Transverse colon (tissue), 4 donors: ENCODE results near the gene RAMAC. TPM values are rescaled to one million over a fixed set of nuclear protein-coding genes. Genes with fewer than 3 reads are reported as not detected.

Experiments
- DNase-seq: peaks from one replicate; pipeline ENCODE4 v3.0.0-alpha.2; 2019
- H3K27ac ChIP-seq, 4 donors: fragments of 200-600 bp; sonication (generic); 2 replicates each; pipeline ENCODE4 v1.5.1; 2016 to 2018; ENCODE audit warnings: inconsistent platforms in 4 of 4
- H3K27me3 ChIP-seq: fragments of 200-600 bp; sonication (generic); 2 replicates; pipeline ENCODE4 v1.5.1; 2017; ENCODE audit warnings: inconsistent platforms
- H3K36me3 ChIP-seq, 4 donors: fragments of 200-600 bp; sonication (generic); 2 replicates each; pipeline ENCODE4 v1.5.1; 2017 to 2019; ENCODE audit warnings: inconsistent platforms in 4 of 4
- H3K4me1 ChIP-seq, 4 donors: fragments of 200-600 bp; sonication (generic); 2 replicates each; pipeline ENCODE4 v1.5.1; 2017 to 2020; ENCODE audit warnings: inconsistent platforms in 4 of 4
- H3K4me3 ChIP-seq, 4 donors: fragments of 200-600 bp; sonication (generic); 1 replicate in 1 of 4; 2 replicates in 3 of 4; pipeline versions ENCODE4 v1.5.1 to v1.6.1; 2017 to 2019; ENCODE audit warnings: inconsistent platforms in 4 of 4
- H3K9me3 ChIP-seq, 2 donors: fragments of 200-600 bp; sonication (generic); 2 replicates each; pipeline ENCODE4 v1.5.1; 2017 to 2019; ENCODE audit warnings: inconsistent platforms in 2 of 2
- CTCF ChIP-seq, 5 experiments: fragments of 200-600 bp in 3 of 5; fragments of 450-650 bp in 2 of 5; sonication (generic) in 3 of 5; IDR thresholded peaks; 1 replicate in 2 of 5; 2 replicates in 3 of 5; pipeline ENCODE4 v1.5.1; 2016 to 2017; ENCODE audit warnings: antibody characterized with exemption in 5 of 5, inconsistent platforms in 3 of 5, mild to moderate bottlenecking in 2 of 5, moderate library complexity in 1 of 5
- EP300 ChIP-seq: sonication (generic); formaldehyde crosslinking; IDR thresholded peaks from one replicate; pipeline ENCODE4 v1.6.1; 2017; ENCODE audit warnings: antibody characterized with exemption, low read depth
- POLR2A ChIP-seq: fragments of 450-650 bp; IDR thresholded peaks from one replicate; pipeline ENCODE4 v1.6.1; 2016; ENCODE audit warnings: antibody characterized with exemption, mild to moderate bottlenecking, moderate library complexity
- POLR2AphosphoS5 ChIP-seq, 3 donors: sonication (generic); formaldehyde crosslinking; IDR thresholded peaks; one replicate each; pipeline ENCODE4 v1.6.1; 2016; ENCODE audit warnings: antibody characterized with exemption in 3 of 3
- WGBS, 2 donors: methylation state at CpG; one replicate each; pipeline ENCODE4 v1.1.5; 2018; ENCODE audit warnings: low coverage in 1 of 2; 5-methylcytosine and 5-hydroxymethylcytosine counted together
- in situ Hi-C, 4 donors: fragments of 200-750 bp; cut with MboI; loops; one replicate each; pipeline versions ENCODE4 v1.15.0 to v1.15.1; 2017; ENCODE audit warnings: low sequenced_read_pairs in 3 of 4, low pct_ligation_motif_present in 1 of 4, low pct_unique_long_range_greater_than_20kb in 1 of 4
- intact Hi-C: fragments of 100-400 bp; cut with DNase I; formaldehyde crosslinking; loops from one replicate; pipeline ENCODE4 v1.15.1; 2023; ENCODE audit warnings: low total_unique reads
- total RNA-seq, 4 donors: library from RNA; depleted of rRNA; stranded (reverse); fragments of >200 nt; gene quantifications; one replicate each; pipeline ENCODE4 v1.1.0, GENCODE V29; 2016

RAMAC gene
- total RNA-seq, 4 donors from 2014 or later = 2.6 to 16.8 (median 10.6) TPM

GRCh38 chr15:82993144-82993543 is 7.1 kb downstream of the RAMAC start:
- Histone ChIP-seq H3K27me3 (no peaks in the 10 kb centered on the region), H3K9me3 (no peaks in the 10 kb centered on the region), H3K4me1 (no peaks in the 10 kb centered on the region), H3K27ac (no peak overlapping the region), H3K4me3 (no peak overlapping the region), H3K36me3 (peaks cover 0 to 10% (median 5%) of the 10 kb centered on the region in 4 donors)
- TF ChIP-seq CTCF (IDR thresholded peaks at IDR 0.05) (no peak), POLR2AphosphoS5 (IDR thresholded peaks at IDR 0.05) (no peak), POLR2A (no peak), EP300 (no peak)
- intact Hi-C loops (loop anchor here (10.0 kb wide), 1 partner anchor 138 kb away; no protein-coding TSS in a partner anchor), in situ Hi-C loops (no loop called here)
- WGBS, 2 donors = 48 to 53% methylated on average over 4 of the region's 4 CpGs
- DNase-seq = no peak

GRCh38 chr15:82995076-82995475 is 9.1 kb downstream of the RAMAC start:
- no peaks in the 10 kb centered on the region for H3K27me3 ChIP-seq
- no peak for TF ChIP-seq POLR2AphosphoS5 (IDR thresholded peaks at IDR 0.05)
- TF ChIP-seq CTCF (IDR thresholded peaks at IDR 0.05) = no peak
- TF ChIP-seq EP300 = no peak
- TF ChIP-seq POLR2A = no peak
- intact Hi-C loops = loop anchor here (10.0 kb wide), 1 partner anchor 140 kb away; no protein-coding TSS in a partner anchor

GRCh38 chr15:82995938-82996337 is 9.9 kb downstream of the RAMAC start:
- in situ Hi-C loops = no loop called here
- no peak for DNase-seq
- Histone ChIP-seq H3K27ac (no peak overlapping the region), H3K27me3 (no peaks in the 10 kb centered on the region), H3K4me1 (peaks cover 0 to 9% (median 3%) of the 10 kb centered on the region in 4 donors), H3K9me3 (no peaks in the 10 kb centered on the region), H3K4me3 (no peak overlapping the region), H3K36me3 (peaks cover 0 to 2% (median 0%) of the 10 kb centered on the region in 4 donors)
- TF ChIP-seq EP300 = no peak
- TF ChIP-seq POLR2A = no peak
- WGBS, 2 donors = 63 to 69% methylated on average over 3 of the region's 3 CpGs
- intact Hi-C loops = loop anchor here (10.0 kb wide), 1 partner anchor 141 kb away; no protein-coding TSS in a partner anchor

More at GRCh38 chr15:82995076-82995475, 9.1 kb downstream of the RAMAC start:
- in situ Hi-C loops = no loop called here
- no peak for DNase-seq
- H3K4me1 ChIP-seq = peaks cover 0 to 4% (median 1%) of the 10 kb centered on the region in 4 donors
- no peaks in the 10 kb centered on the region for H3K9me3 ChIP-seq
- no peak overlapping the region for H3K27ac ChIP-seq
- WGBS, 2 donors = 88% methylated on average over 2 of the region's 2 CpGs; no CpG with 5 or more reads in 1 of the 2 donors
- H3K36me3 ChIP-seq = peaks cover 0 to 7% (median 0%) of the 10 kb centered on the region in 4 donors
- H3K4me3 ChIP-seq = no peak overlapping the region

- Histone ChIP-seq H3K27me3 (no peaks in the 10 kb centered on the region), H3K36me3 (peaks cover 0 to 5% (median 0%) of the 10 kb centered on the region in 4 donors), H3K27ac (no peak overlapping the region), H3K4me3 (no peak overlapping the region), H3K9me3 (no peaks in the 10 kb centered on the region), H3K4me1 (peaks cover 0 to 9% (median 3%) of the 10 kb centered on the region in 4 donors)
- 81 to 87% methylated on average over 4 to 6 of the region's 6 CpGs for WGBS, 2 donors
- in situ Hi-C loops = no loop called here
- TF ChIP-seq POLR2A (no peak), EP300 (no peak), CTCF (IDR thresholded peaks at IDR 0.05) (no peak), POLR2AphosphoS5 (IDR thresholded peaks at IDR 0.05) (no peak)
- no peak for DNase-seq
- intact Hi-C loops = loop anchor here (10.0 kb wide), 1 partner anchor 145 kb away; no protein-coding TSS in a partner anchor
Observed at GRCh38 chr15:82999426-82999825, 13.4 kb downstream of the RAMAC start.
